K562 (cell line): ENCODE measurements around the gene RNF187. TPM values are rescaled to one million over a fixed set of nuclear protein-coding genes. Genes with fewer than 3 reads are reported as not detected.
A peak's percentile ranks its signal among the peaks of the same experiment; 100 is the strongest.

Experiments used
- CBX1 ChIP-seq: sonication (generic); IDR thresholded peaks from 2 replicates; pipeline ENCODE4 v1.6.1; 2016; ENCODE audit warnings: antibody characterized with exemption, low read depth, mild to moderate bottlenecking
- CREB3 ChIP-seq: fragments of 450-650 bp; conservative IDR thresholded peaks from 2 replicates; pipeline ENCODE4 v1.6.1; 2016; ENCODE audit warnings: missing genetic modification characterization, low read depth, mild to moderate bottlenecking, missing compliant biosample characterization, moderate library complexity
- CUX1 ChIP-seq: fragments of 200-800 bp; sonication (Bioruptor generic); IDR thresholded peaks from 2 replicates; pipeline ENCODE4 v1.6.1; 2016; ENCODE audit warnings: missing genetic modification characterization, missing compliant biosample characterization
- HDGF ChIP-seq: fragments of 450-650 bp; IDR thresholded peaks from 2 replicates; pipeline ENCODE4 v1.6.1; 2016
- MEF2D ChIP-seq: conservative IDR thresholded peaks from 2 replicates; pipeline ENCODE4 v1.6.1; 2016; ENCODE audit warnings: low read depth, missing genetic modification characterization, missing compliant biosample characterization
- SREBF1 ChIP-seq: fragments of 150-350 bp; IDR thresholded peaks from 2 replicates; pipeline ENCODE4 v1.6.1; 2014; ENCODE audit warnings: antibody characterized with exemption, low read depth, low read length, borderline replicate concordance
- SRSF1 ChIP-seq: fragments of 200-400 bp; formaldehyde crosslinking; IDR thresholded peaks from 2 replicates; pipeline ENCODE4 v1.6.1; 2017; ENCODE audit warnings: mild to moderate bottlenecking, low read depth, low read length, moderate library complexity
- TEAD4 ChIP-seq, 2 experiments: sonication (generic) in 1 of 2; formaldehyde crosslinking in 1 of 2; IDR thresholded peaks; 2 replicates each; pipeline versions ENCODE4 v1.6.1 to v1.8.0; 2012 to 2022; ENCODE audit warnings: borderline replicate concordance in 1 of 2, inconsistent platforms in 1 of 2, low read length in 1 of 2, mild to moderate bottlenecking in 1 of 2, missing genetic modification reagents in 1 of 2
- ZNF609 ChIP-seq: sonication (generic); formaldehyde crosslinking; IDR thresholded peaks from 2 replicates; pipeline ENCODE4 v1.8.1; 2023; ENCODE audit warnings: missing genetic modification reagents, mild to moderate bottlenecking, borderline replicate concordance
- polyA plus RNA-seq, 8 experiments: library from polyadenylated mRNA; depleted of rRNA in 4 of 8; stranded (reverse) in 5 of 8; unstranded in 3 of 8; fragments of >200 nt; fragmentation: Nextera tagmentation in 2 of 8; fragmentation: Illumina TruSeq in 1 of 8; extraction: Ambion mirVana in 2 of 8; extraction: Trizol in 1 of 8; gene quantifications; 2 replicates each; pipeline versions ENCODE4 v1.2.1 to v1.2.3, GENCODE V29; 2011 to 2014; ENCODE audit warnings: inconsistent platforms in 1 of 8, missing spikeins in 1 of 8
- total RNA-seq, 7 experiments: library from RNA; depleted of rRNA in 6 of 7; stranded (reverse); fragments of >200 nt in 6 of 7; fragmentation: Illumina TruSeq in 2 of 7; extraction: Trizol in 2 of 7; gene quantifications; 2 replicates each; pipeline versions ENCODE4 v1.2.1 to v1.2.3, GENCODE V29; 2011 to 2021; ENCODE audit warnings: low replicate concordance in 1 of 7
- TF ChIP-seq, protein P1 (sequence below): fragments of 250-450 bp; sonication (Bioruptor Pico); IDR thresholded peaks from 2 replicates; pipeline ENCODE4 v1.5.0; 2021; ENCODE audit warnings: mild to moderate bottlenecking, moderate library complexity

The RNF187 gene
- total and polyA plus RNA-seq, 9 of the 15 experiments (the other 6 are each of a cell fraction or from before 2014, with no cell fraction given) = 2.3 to 119 (median 41.9) TPM

GRCh38 chr1:228477263-228477662 is 9.9 kb upstream of the RNF187 start (continued):
- TF ChIP-seq, protein P1, sequence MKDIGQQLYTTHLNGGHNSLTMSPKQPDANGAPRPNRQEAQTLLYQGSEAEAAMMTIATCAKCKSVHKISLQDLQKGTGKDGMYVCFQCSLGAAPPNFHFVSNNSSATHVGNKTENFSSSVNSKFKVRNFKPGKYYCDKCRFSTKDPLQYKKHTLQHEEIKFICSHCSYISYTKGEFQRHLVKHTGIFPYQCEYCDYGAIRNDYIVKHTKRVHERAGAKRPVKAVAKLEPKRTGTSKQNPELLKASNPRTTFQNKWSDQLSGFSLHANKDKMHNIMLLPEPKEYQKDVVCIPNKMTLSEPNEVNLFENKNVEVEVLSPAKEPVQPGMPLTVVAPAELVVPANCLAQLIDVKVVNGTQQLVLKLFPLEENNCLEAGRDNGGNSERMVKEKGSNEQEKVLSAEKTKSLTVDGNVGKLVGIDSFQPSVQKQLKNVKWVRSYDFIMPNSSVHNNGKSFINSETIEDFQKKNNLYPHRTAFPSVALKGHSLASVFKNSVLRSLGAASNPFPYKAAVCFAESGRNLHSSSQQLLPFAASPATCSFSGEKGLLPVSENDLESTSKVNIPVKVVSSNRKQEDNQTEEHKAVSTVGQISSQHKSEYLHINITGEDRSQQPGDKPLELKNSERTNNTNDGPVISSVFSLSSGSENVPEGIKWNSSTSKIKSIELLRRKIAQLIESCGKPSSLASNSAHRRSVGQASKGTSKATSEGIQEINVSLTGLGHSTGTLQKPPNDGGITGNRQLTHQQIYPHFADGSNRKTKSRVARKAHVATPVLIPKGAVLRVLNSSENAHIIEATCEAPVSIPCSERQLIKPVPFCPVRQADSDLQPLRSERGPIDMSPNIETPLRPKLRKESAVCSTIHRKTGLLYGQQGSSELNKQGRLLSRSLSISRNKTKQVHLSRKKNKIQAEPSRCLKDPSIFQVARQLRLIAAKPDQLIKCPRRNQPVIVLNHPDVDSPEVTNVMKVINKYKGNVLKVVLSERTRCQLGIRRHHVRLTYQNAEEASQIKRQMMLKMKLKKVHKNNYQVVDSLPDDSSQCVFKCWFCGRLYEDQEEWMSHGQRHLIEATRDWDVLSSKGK (CRISPR knock-in tag) = no peak
- TF ChIP-seq SREBF1 = no peak
- TF ChIP-seq MEF2D (tag) = no peak
- TF ChIP-seq CREB3 (tag) = no peak
- no peak for TF ChIP-seq CUX1
- no peak for TF ChIP-seq HDGF
- no peak for TF ChIP-seq CBX1
- TF ChIP-seq TEAD4 (IDR thresholded peaks at IDR 0.05; ENCODE audit: low read length) = peak; percentile 82
- no peak for TF ChIP-seq TEAD4 (CRISPR knock-in tag; IDR thresholded peaks at IDR 0.05; ENCODE audit: borderline replicate concordance)
- no peak for TF ChIP-seq SRSF1
- TF ChIP-seq ZNF609 (CRISPR knock-in tag) = no peak
